PC-3 (cell line): ENCODE data around the gene ANTXR2. TPM values are rescaled to one million over a fixed set of nuclear protein-coding genes. Genes with fewer than 3 reads are reported as not detected.
"Not testable (repeated sequence)": the region's sequence is repeated elsewhere in the genome, so short reads cannot be mapped to it uniquely, and the experiment has no call there.

Source experiments
- ATAC-seq: fragments of 200-7000 bp; cut with Tn5 transposase; 2 replicates; pipeline ENCODE4 v1.9.1; 2020; ENCODE audit warnings: mild to moderate bottlenecking, moderate library complexity
- BruUV-seq: library from RNA; stranded (reverse); fragments of 400-500 nt; replicated peaks from 2 replicates; lab custom pipeline; 2021; lab: Mats Ljungman, UMichigan
- CTCF ChIA-PET: fragments of 300-600 bp; sonication (Branson Sonifier 250); formaldehyde crosslinking; loops from one replicate; lab custom pipeline; 2022; ENCODE audit warnings: antibody characterized with exemption; lab: Charles Lee
- POLR2A ChIA-PET: fragments of 300-600 bp; sonication (Branson Sonifier 250); formaldehyde crosslinking; loops from one replicate; lab custom pipeline; 2022; ENCODE audit warnings: antibody characterized with exemption; ENCODE audit not compliant: unreplicated experiment; lab: Charles Lee
- DNase-seq: peaks from one replicate; pipeline ENCODE4 v3.0.0-alpha.2; 2015
- H2AFZ ChIP-seq: fragments of 300-600 bp; sonication (generic); 2 replicates; pipeline ENCODE4 v1.6.0; 2016; ENCODE audit warnings: antibody characterized with exemption, low read length
- H3F3A ChIP-seq: fragments of 300-600 bp; sonication (generic); one replicate; pipeline ENCODE4 v1.6.0; 2017; ENCODE audit warnings: antibody characterized with exemption, low read length, control low read depth, mild to moderate bottlenecking; ENCODE audit not compliant: unreplicated experiment
- H3K27ac ChIP-seq: fragments of 300-600 bp; sonication (generic); 2 replicates; pipeline ENCODE4 v1.5.1; 2016; ENCODE audit warnings: mild to moderate bottlenecking, low read length
- H3K27me3 ChIP-seq: fragments of 300-600 bp; sonication (generic); 2 replicates; pipeline ENCODE4 v1.6.1; 2016; ENCODE audit warnings: low read length, mixed read lengths
- H3K36me3 ChIP-seq: fragments of 300-600 bp; sonication (generic); 2 replicates; pipeline ENCODE4 v1.6.1; 2016; ENCODE audit warnings: low read depth, mixed run types, low read length, mixed read lengths
- H3K4me1 ChIP-seq: fragments of 300-600 bp; sonication (generic); 2 replicates; pipeline ENCODE4 v1.5.1; 2016; ENCODE audit warnings: low read length; ENCODE audit not compliant: insufficient read depth
- H3K4me2 ChIP-seq: fragments of 300-600 bp; sonication (generic); 2 replicates; pipeline ENCODE4 v1.6.0; 2016; ENCODE audit warnings: low read length
- H3K4me3 ChIP-seq: fragments of 300-600 bp; sonication (generic); 2 replicates; pipeline ENCODE4 v1.5.1; 2016; ENCODE audit warnings: mild to moderate bottlenecking, low read length, mixed read lengths
- H3K79me2 ChIP-seq: fragments of 300-600 bp; sonication (generic); 2 replicates; pipeline ENCODE4 v1.6.1; 2017; ENCODE audit warnings: low read length, mixed read lengths
- H3K9ac ChIP-seq: fragments of 300-600 bp; sonication (generic); 2 replicates; pipeline ENCODE4 v1.6.0; 2016; ENCODE audit warnings: mild to moderate bottlenecking, low read length
- H3K9me2 ChIP-seq: fragments of 300-600 bp; sonication (generic); replicated peaks from 2 replicates; pipeline ENCODE4 v1.6.1; 2016; ENCODE audit warnings: mixed run types, low read length, mixed read lengths
- H3K9me3 ChIP-seq: fragments of 300-600 bp; sonication (generic); 2 replicates; pipeline ENCODE4 v1.6.1; 2016; ENCODE audit warnings: low read length, mixed read lengths
- H4K20me1 ChIP-seq: fragments of 300-600 bp; sonication (generic); 2 replicates; pipeline ENCODE4 v1.6.1; 2016; ENCODE audit warnings: low read length, mixed read lengths
- CTCF ChIP-seq: fragments of 300-600 bp; sonication (generic); conservative IDR thresholded peaks from 2 replicates; pipeline ENCODE4 v1.5.1; 2017; ENCODE audit warnings: antibody characterized with exemption, low read depth, mild to moderate bottlenecking, low read length
- EZH2 ChIP-seq: fragments of 300-600 bp; sonication (generic); IDR thresholded peaks from one replicate; pipeline ENCODE4 v1.6.1; 2017; ENCODE audit warnings: antibody characterized with exemption, mild to moderate bottlenecking, low read length; ENCODE audit not compliant: unreplicated experiment
- EZH2phosphoT487 ChIP-seq: fragments of 300-600 bp; sonication (generic); IDR thresholded peaks from 2 replicates; pipeline ENCODE4 v1.6.1; 2018; ENCODE audit warnings: mild to moderate bottlenecking, antibody characterized with exemption, low read length, borderline replicate concordance
- intact Hi-C: fragments of 100-400 bp; cut with micrococcal nuclease; formaldehyde crosslinking; loops from 2 replicates; pipeline ENCODE4 v1.9.0; 2023
- total RNA-seq: library from RNA; depleted of rRNA; stranded (reverse); fragments of >200 nt; gene quantifications from 2 replicates; pipeline ENCODE4 v1.2.3, GENCODE V29; 2014

Gene ANTXR2
- total RNA-seq, 1 experiment from 2014 or later: 43.9 TPM

GRCh38 chr4:80004319-80004718 lies 68.7 kb downstream of the ANTXR2 start:
- no peak for TF ChIP-seq EZH2
- TF ChIP-seq EZH2phosphoT487: no peak
- no peaks in the 10 kb centered on the region for H3F3A ChIP-seq
- peaks cover 23% of the 10 kb centered on the region for H3K36me3 ChIP-seq
- no peaks in the 10 kb centered on the region for H3K9me2 ChIP-seq
- ATAC-seq (no peak), DNase-seq (no peak)
- no peaks in the 10 kb centered on the region for H4K20me1 ChIP-seq
- no peak overlapping the region for H3K9ac ChIP-seq
- H3K27me3 ChIP-seq: no peaks in the 10 kb centered on the region
- intact Hi-C loops: no loop called here
- H3K4me2 ChIP-seq: no peak overlapping the region
- no TSS peak for BruUV-seq
- ChIA-PET CTCF (no interaction called here), POLR2A (no interaction called here)
- no peak overlapping the region for H3K4me3 ChIP-seq
- H2AFZ ChIP-seq: no peak overlapping the region
- H3K4me1 ChIP-seq: peaks cover 39% of the 10 kb centered on the region
- no peaks in the 10 kb centered on the region for H3K9me3 ChIP-seq
- peaks cover 4% of the 10 kb centered on the region; the same call in 1 of the 2 replicates for H3K79me2 ChIP-seq
- no peak overlapping the region for H3K27ac ChIP-seq

- BruUV-seq, H3K9ac ChIP-seq, H3K9me3 ChIP-seq, CTCF ChIA-PET, H3F3A ChIP-seq, intact Hi-C loops, H3K9me2 ChIP-seq, H3K4me2 ChIP-seq, H3K27me3 ChIP-seq, H3K79me2 ChIP-seq, H3K4me3 ChIP-seq, POLR2A ChIA-PET, DNase-seq, ATAC-seq, H2AFZ ChIP-seq, H4K20me1 ChIP-seq, H3K27ac ChIP-seq: not testable (repeated sequence)
- Histone ChIP-seq H3K4me1 (peaks cover 23% of the 10 kb centered on the region), H3K36me3 (peaks cover 23% of the 10 kb centered on the region)
These were observed 70.5 kb downstream of the ANTXR2 start for GRCh38 chr4:80002559-80002958.

- H3K79me2 ChIP-seq: not testable (repeated sequence)
These were observed 74.0 kb downstream of the ANTXR2 start for GRCh38 chr4:79999048-79999447.

GRCh38 chr4:79998201-79998600 lies 74.8 kb downstream of the ANTXR2 start:
- Histone ChIP-seq H3K4me1 (no peaks in the 10 kb centered on the region), H3F3A (no peaks in the 10 kb centered on the region), H3K4me2 (no peak overlapping the region), H3K36me3 (no peaks in the 10 kb centered on the region; the same call in none of the 2 replicates), H3K79me2 (no peaks in the 10 kb centered on the region), H4K20me1 (no peaks in the 10 kb centered on the region), H3K9me3 (no peaks in the 10 kb centered on the region), H3K4me3 (no peak overlapping the region), H3K9me2 (no peaks in the 10 kb centered on the region), H3K27ac (no peak overlapping the region), H2AFZ (no peak overlapping the region), H3K9ac (no peak overlapping the region), H3K27me3 (no peaks in the 10 kb centered on the region)
- TF ChIP-seq CTCF (no peak), EZH2 (no peak), EZH2phosphoT487 (no peak)
- intact Hi-C loops: no loop called here
- ATAC-seq: no peak
- no TSS peak for BruUV-seq
- POLR2A ChIA-PET: no interaction called here
- CTCF ChIA-PET: no interaction called here
- DNase-seq: no peak

More at GRCh38 chr4:79999048-79999447, 74.0 kb downstream of the ANTXR2 start:
- CTCF ChIA-PET, H3K27ac ChIP-seq, POLR2A ChIA-PET, H3K9me2 ChIP-seq, H3K27me3 ChIP-seq, H3K4me3 ChIP-seq, H4K20me1 ChIP-seq, H2AFZ ChIP-seq, ATAC-seq, BruUV-seq, H3K4me1 ChIP-seq, H3K36me3 ChIP-seq, H3K9ac ChIP-seq, H3K9me3 ChIP-seq, H3F3A ChIP-seq, intact Hi-C loops, DNase-seq, H3K4me2 ChIP-seq: not testable (repeated sequence)
